ENCODE results near the gene NEDD8.

- TF ChIP-seq SP1 (IDR thresholded peaks at IDR 0.05), result no peak
- no peak; the same call in 1 of the 2 replicates for TF ChIP-seq ELF4 (IDR thresholded peaks at IDR 0.05)
- TF ChIP-seq FOXM1 (IDR thresholded peaks at IDR 0.05; ENCODE audit: borderline replicate concordance), result no peak
These were observed 16.4 kb downstream of the NEDD8 start, which contains the start of gene MDP1 for GRCh38 chr14:24215495-24216344.
